ENCODE data around the gene ITPR2. TPM values are rescaled to one million over a fixed set of nuclear protein-coding genes. Genes with fewer than 3 reads are reported as not detected.

The ITPR2 gene
- total and polyA plus RNA-seq, 2 of the 8 experiments (the other 6 are each of a cell fraction or from before 2014, with no cell fraction given): 4.1 to 48.3 TPM

- H2BK12ac ChIP-seq (ENCODE audit: low read depth, low read length): no peak overlapping the region
- no peaks in the 10 kb centered on the region for H4K20me1 ChIP-seq (replicated peaks in 1 of 2; ENCODE audit: control insufficient read depth in 1 of 2, insufficient read depth in 2 of 2, low read length in 2 of 2)
- FAIRE-seq (no peak), DNase-seq (ENCODE audit: low read depth in 1 of 2, low spot score in 2 of 2) (no peak)
- no peak overlapping the region for H2AFZ ChIP-seq (ENCODE audit: low read length)
- no peak overlapping the region for H4K5ac ChIP-seq (ENCODE audit: insufficient read length, low read depth, low read length)
- H2BK15ac ChIP-seq (ENCODE audit: low read length): no peak overlapping the region
- ChIA-PET CTCF (ENCODE audit: partially characterized antibody) (interaction anchor here (0.7 kb wide), 1 partner anchor 63 kb away, joined by 4 read pairs; no protein-coding TSS in a partner anchor), POLR2A (ENCODE audit: partially characterized antibody) (no interaction called here)
- H2AK5ac ChIP-seq (ENCODE audit: low read depth, low read length): no peak overlapping the region
- no peak overlapping the region for H4K8ac ChIP-seq (ENCODE audit: extremely low read depth, insufficient read depth, low read length)
- H3K4me1 ChIP-seq (replicated peaks in 1 of 4; ENCODE audit: control insufficient read depth in 3 of 4, insufficient read depth in 4 of 4, low read length in 3 of 4): peaks cover 1 to 7% (median 2%) of the 10 kb centered on the region in 4 experiments; a peak in 3 of 7 replicates
- H3K23me2 ChIP-seq (ENCODE audit: low read depth, low read length): no peaks in the 10 kb centered on the region
- H3K36me3 ChIP-seq (ENCODE audit: control insufficient read depth in 2 of 4, insufficient read depth in 4 of 4, low read length in 3 of 4): no peaks in the 10 kb centered on the region
- no peak for TF ChIP-seq CHD2 (IDR thresholded peaks at IDR 0.05; ENCODE audit: low read length)
- no peak for TF ChIP-seq ZNF274 (IDR thresholded peaks at IDR 0.05; ENCODE audit: borderline replicate concordance, extremely low read depth, low read length)
- TF ChIP-seq BACH1 (IDR thresholded peaks at IDR 0.05; ENCODE audit: low read length): no peak
- TF ChIP-seq TCF12 (IDR thresholded peaks at IDR 0.05; ENCODE audit: low read depth, low read length): no peak
- TF ChIP-seq HDAC2 (IDR thresholded peaks at IDR 0.05; ENCODE audit: borderline replicate concordance in 1 of 2, low read depth in 2 of 2, low read length in 2 of 2): no peak
- no peak for TF ChIP-seq FOSL1 (IDR thresholded peaks at IDR 0.05; ENCODE audit: insufficient read depth, low read depth, low read length)
- TF ChIP-seq CHD1 (IDR thresholded peaks at IDR 0.05; ENCODE audit: low read depth, low read length): no peak
- TF ChIP-seq MAFK (IDR thresholded peaks at IDR 0.05; ENCODE audit: low read depth, low read length): no peak
- TF ChIP-seq CTBP2 (IDR thresholded peaks at IDR 0.05; ENCODE audit: borderline replicate concordance, insufficient read depth, insufficient read length, low read length): no peak
- no peak for TF ChIP-seq RBBP5 (IDR thresholded peaks at IDR 0.05; ENCODE audit: borderline replicate concordance, low read depth, low read length)
- no peak for TF ChIP-seq SP2 (IDR thresholded peaks at IDR 0.05; ENCODE audit: low read length)
- no peak for TF ChIP-seq RFX5 (IDR thresholded peaks at IDR 0.05; ENCODE audit: borderline replicate concordance, low read depth, low read length)
- TF ChIP-seq SAP30 (IDR thresholded peaks at IDR 0.05; ENCODE audit: insufficient read depth, insufficient replicate concordance, low read length): no peak
- TF ChIP-seq JUND (IDR thresholded peaks at IDR 0.05; ENCODE audit: low read length): no peak
- no peaks in the 10 kb centered on the region for H3K9me3 ChIP-seq (ENCODE audit: insufficient read depth in 2 of 2, low read depth in 1 of 2, low read length in 1 of 2)
- H3K79me2 ChIP-seq (ENCODE audit: control insufficient read depth in 1 of 2, insufficient read depth in 2 of 2, low read length in 2 of 2): peaks cover 3 to 78% of the 10 kb centered on the region in 2 experiments; a peak in 2 of 4 replicates
- H3K9ac ChIP-seq (replicated peaks in 1 of 4; ENCODE audit: extremely low read depth in 1 of 4, low read depth in 3 of 4, low read length in 3 of 4): no peak overlapping the region
- H3K27me3 ChIP-seq (replicated peaks in 1 of 4; ENCODE audit: control insufficient read depth in 3 of 4, extremely low read depth in 1 of 4, insufficient read depth in 3 of 4, low read length in 3 of 4): no peaks in the 10 kb centered on the region
- H3K79me1 ChIP-seq (ENCODE audit: low read depth, low read length): no peaks in the 10 kb centered on the region; the same call in none of the 2 replicates
- H3K4me3 ChIP-seq (ENCODE audit: extremely low read depth in 1 of 4, insufficient read depth in 2 of 4, low read depth in 3 of 4, low read length in 4 of 4): no peak overlapping the region
- H2BK5ac ChIP-seq (ENCODE audit: low read depth, low read length): no peak overlapping the region
- H3K56ac ChIP-seq (replicated peaks; ENCODE audit: insufficient read length, low read depth, low read length): no peak overlapping the region
- no peak overlapping the region for H2BK120ac ChIP-seq (replicated peaks; ENCODE audit: low read depth, low read length)
- H3K14ac ChIP-seq (ENCODE audit: insufficient read length): no peak overlapping the region
- H3K4me2 ChIP-seq (ENCODE audit: insufficient read depth in 1 of 2, low read depth in 2 of 2, low read length in 2 of 2): no peak overlapping the region
- no peak overlapping the region for H2BK20ac ChIP-seq (ENCODE audit: low read length)
- H3K23ac ChIP-seq (ENCODE audit: insufficient read length): no peak overlapping the region
- H3K18ac ChIP-seq (ENCODE audit: extremely low read depth, low read length): no peak overlapping the region
- 91% methylated on average over 2 of the region's 2 CpGs; no CpG with 5 or more reads in 1 of the 2 experiments for WGBS, 2 experiments (ENCODE audit: extremely low coverage in 1 of 2, insufficient coverage in 1 of 2, insufficient read length in 1 of 2, insufficient replicate concordance in 2 of 2, low coverage in 1 of 2, low lambda C conversion rate in 2 of 2, missing lambda C conversion rate in 1 of 2)
- no peak overlapping the region for H3K27ac ChIP-seq (ENCODE audit: low read depth, low read length)
- H4K91ac ChIP-seq (replicated peaks; ENCODE audit: insufficient read length, low read length): no peak overlapping the region
- H3K4ac ChIP-seq (replicated peaks; ENCODE audit: insufficient read length, low read depth, low read length): no peak overlapping the region
These were observed 9.6 kb downstream of the ITPR2 start for GRCh38 chr12:26823390-26823789.
